ENCODE data around the gene CRB3. TPM values are rescaled to one million over a fixed set of nuclear protein-coding genes. Genes with fewer than 3 reads are reported as not detected.

CRB3 gene
- total RNA-seq, 4 donors from 2014 or later, result 21.5 to 245 (median 190) TPM

DNA sequence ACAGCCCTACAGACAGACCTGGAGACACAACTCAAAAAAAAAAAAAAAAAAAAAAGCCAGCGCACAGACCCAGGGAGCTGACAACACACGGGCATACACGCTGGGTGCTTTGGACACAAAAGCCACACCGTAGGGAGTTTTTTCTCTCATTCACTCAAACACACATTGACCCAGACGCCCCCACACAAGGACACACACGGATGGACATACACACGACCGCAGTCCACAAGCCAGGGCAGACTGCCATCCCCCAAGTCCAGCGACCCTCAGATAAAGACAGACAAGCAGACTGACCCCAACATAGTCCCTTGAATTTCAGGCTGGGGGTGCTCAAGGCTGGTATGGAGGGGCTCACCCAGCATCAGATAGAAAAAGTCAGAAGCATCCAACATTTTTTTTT, 50.0 kb downstream of the CRB3 start:
- Histone ChIP-seq H3K4me3 (no peak overlapping the region), H3K4me1 (peaks cover 0 to 12% (median 5%) of the 10 kb centered on the region in 4 donors), H3K36me3 (no peaks in the 10 kb centered on the region), H3K27ac (no peak overlapping the region), H3K27me3 (no peaks in the 10 kb centered on the region), H3K9me3 (no peaks in the 10 kb centered on the region)
- no peak for TF ChIP-seq POLR2A (IDR thresholded peaks at IDR 0.05)
- TF ChIP-seq CTCF (IDR thresholded peaks at IDR 0.05), result no peak
- no peak for DNase-seq

- Histone ChIP-seq H3K27me3 (no peaks in the 10 kb centered on the region), H3K9me3 (no peaks in the 10 kb centered on the region), H3K4me1 (peaks cover 0 to 12% (median 5%) of the 10 kb centered on the region in 4 donors), H3K27ac (no peak overlapping the region), H3K36me3 (no peaks in the 10 kb centered on the region), H3K4me3 (no peak overlapping the region)
- no peak for DNase-seq
- TF ChIP-seq POLR2A (IDR thresholded peaks at IDR 0.05) (no peak), CTCF (IDR thresholded peaks at IDR 0.05) (no peak)
Measured at GRCh38 chr19:6514926-6515544, 51.0 kb downstream of the CRB3 start.

GRCh38 chr19:6516018-6516658, 52.1 kb downstream of the CRB3 start:
- TF ChIP-seq POLR2A (IDR thresholded peaks at IDR 0.05), result no peak
- no peak for TF ChIP-seq CTCF (IDR thresholded peaks at IDR 0.05)
- Histone ChIP-seq H3K9me3 (no peaks in the 10 kb centered on the region), H3K27ac (peak overlapping the region; percentile 44 to 71 (median 58)), H3K4me1 (peaks cover 0 to 12% (median 5%) of the 10 kb centered on the region in 4 donors), H3K36me3 (no peaks in the 10 kb centered on the region), H3K4me3 (peak overlapping the region; percentile 46 to 71 (median 62)), H3K27me3 (no peaks in the 10 kb centered on the region)
- DNase-seq, result peak; percentile 90 to 95 (median 93)

Small RNAs within 50 kb of the gene (small RNA-seq; reads per million reads assigned to genes)
- gene AC010503.2, result 0 reads per million in 2 donors

Other genes with a start within 250 kb of the CRB3 start
- gene MLLT1, start 184.3 kb upstream of the CRB3 start, total RNA-seq, result 10 to 100 TPM in 3 of 4 donors, 1 to 10 TPM in 1; 9.5 to 24.8 (median 19.3) TPM
- under 1 TPM in 1 of 4 donors, not detected in 3; 0.67 TPM for gene ACER1, start 130.7 kb upstream of the CRB3 start, total RNA-seq
- 10 to 100 TPM; 62.9 to 79.9 (median 69.8) TPM for gene CLPP, start 102.7 kb upstream of the CRB3 start, total RNA-seq
- 100 to 1,000 TPM in 2 of 4 donors, 10 to 100 TPM in 2; 51.2 to 121 (median 108) TPM for gene ALKBH7, start 91.5 kb upstream of the CRB3 start, total RNA-seq
- gene PSPN, start 88.3 kb upstream of the CRB3 start, total RNA-seq, result 1 to 10 TPM in 3 of 4 donors, under 1 TPM in 1; 0.83 to 5.2 (median 2.2) TPM
- gene GTF2F1, start 71.1 kb upstream of the CRB3 start, total RNA-seq, result 10 to 100 TPM; 36.3 to 97.4 (median 54.0) TPM
- gene KHSRP, start 39.5 kb upstream of the CRB3 start, total RNA-seq, result 100 to 1,000 TPM in 3 of 4 donors, 10 to 100 TPM in 1; 91.2 to 162 (median 118) TPM
- 1 to 10 TPM in 1 of 4 donors, not detected in 3; 2.5 TPM for gene SLC25A41, start 30.5 kb upstream of the CRB3 start, total RNA-seq
- 100 to 1,000 TPM in 3 of 4 donors, 10 to 100 TPM in 1; 69.3 to 209 (median 122) TPM for gene SLC25A23, start 4.5 kb upstream of the CRB3 start, total RNA-seq
- gene DENND1C, start 17.5 kb downstream of the CRB3 start, total RNA-seq, result 10 to 100 TPM in 1 of 4 donors, 1 to 10 TPM in 3; 4.5 to 25.6 (median 8.2) TPM
- 1 to 10 TPM in 1 of 4 donors, under 1 TPM in 1, not detected in 2; 0.54 to 1.6 TPM for gene TUBB4A, start 38.0 kb downstream of the CRB3 start, total RNA-seq
- under 1 TPM in 2 of 4 donors, not detected in 2; 0.53 to 0.95 TPM for gene TNFSF9, start 66.8 kb downstream of the CRB3 start, total RNA-seq
- not detected for gene CD70, start 126.9 kb downstream of the CRB3 start, total RNA-seq
- gene TNFSF14, start 205.9 kb downstream of the CRB3 start, total RNA-seq, result 1 to 10 TPM; 1.7 to 2.7 (median 2.1) TPM